Mucosa of rectum (tissue), 2 donors: ENCODE results near the gene BCAS1.

Experiments
- H3K27ac ChIP-seq, 2 donors: one replicate each; pipeline ENCODE4 v1.7.0; 2013; ENCODE audit warnings: inconsistent platforms in 2 of 2, low read depth in 2 of 2, low read length in 2 of 2
- H3K27me3 ChIP-seq, 2 donors: one replicate each; pipeline ENCODE4 v1.7.0; 2013; ENCODE audit warnings: low read length in 2 of 2; ENCODE audit not compliant: control insufficient read depth in 2 of 2, insufficient read depth in 2 of 2
- H3K36me3 ChIP-seq, 2 donors: one replicate each; pipeline ENCODE4 v1.7.0; 2013; ENCODE audit warnings: low read length in 2 of 2; ENCODE audit not compliant: control insufficient read depth in 2 of 2, insufficient read depth in 2 of 2
- H3K4me1 ChIP-seq, 2 donors: one replicate each; pipeline ENCODE4 v1.7.0; 2013; ENCODE audit warnings: low read length in 2 of 2, mild to moderate bottlenecking in 1 of 2; ENCODE audit not compliant: control insufficient read depth in 2 of 2, insufficient read depth in 2 of 2
- H3K4me3 ChIP-seq, 2 donors: one replicate each; pipeline ENCODE4 v1.7.0; 2013; ENCODE audit warnings: low read length in 2 of 2
- H3K9ac ChIP-seq, 2 donors: one replicate each; pipeline ENCODE4 v1.7.0; 2013; ENCODE audit warnings: low read length in 2 of 2, low read depth in 1 of 2, mild to moderate bottlenecking in 1 of 2
- H3K9me3 ChIP-seq, 2 donors: one replicate each; pipeline ENCODE4 v1.7.0; 2013; ENCODE audit warnings: low read length in 2 of 2; ENCODE audit not compliant: control insufficient read depth in 2 of 2
- donor health status: healthy.
- donor health status: Normal muscosa, but diverticular disease.

BCAS1 gene

GRCh38 chr20:53940360-53940702 lies 130.1 kb downstream of the BCAS1 start:
- Histone ChIP-seq H3K27me3 (no peaks in the 10 kb centered on the region), H3K4me3 (peak overlapping the region in 1 of 2 donors; percentile 15), H3K9me3 (no peaks in the 10 kb centered on the region), H3K9ac (no peak overlapping the region), H3K4me1 (peaks cover 22 to 26% of the 10 kb centered on the region in 2 donors), H3K36me3 (no peaks in the 10 kb centered on the region), H3K27ac (peak overlapping the region; percentile 24 to 59)

GRCh38 chr20:53939572-53940359 lies 130.6 kb downstream of the BCAS1 start:
- Histone ChIP-seq H3K9me3 (no peaks in the 10 kb centered on the region), H3K4me3 (peak overlapping the region in 1 of 2 donors; percentile 15), H3K36me3 (no peaks in the 10 kb centered on the region), H3K4me1 (peaks cover 22 to 28% of the 10 kb centered on the region in 2 donors), H3K27me3 (no peaks in the 10 kb centered on the region), H3K27ac (peak overlapping the region; percentile 11 to 52), H3K9ac (no peak overlapping the region)

- Histone ChIP-seq H3K9me3 (no peaks in the 10 kb centered on the region), H3K4me3 (no peak overlapping the region), H3K27me3 (no peaks in the 10 kb centered on the region), H3K9ac (no peak overlapping the region), H3K36me3 (no peaks in the 10 kb centered on the region), H3K4me1 (peaks cover 22 to 32% of the 10 kb centered on the region in 2 donors), H3K27ac (peak overlapping the region; percentile 11 to 52)
These were observed 131.2 kb downstream of the BCAS1 start for GRCh38 chr20:53939190-53939571.

- no peaks in the 10 kb centered on the region for H3K9me3 ChIP-seq
- H3K4me3 ChIP-seq = no peak overlapping the region
- H3K27me3 ChIP-seq = no peaks in the 10 kb centered on the region
- peak overlapping the region in 1 of 2 donors; percentile 52 for H3K27ac ChIP-seq
- H3K36me3 ChIP-seq = no peaks in the 10 kb centered on the region
- peaks cover 22 to 36% of the 10 kb centered on the region in 2 donors for H3K4me1 ChIP-seq
- no peak overlapping the region for H3K9ac ChIP-seq
These were observed 131.7 kb downstream of the BCAS1 start for GRCh38 chr20:53938739-53939138.

GRCh38 chr20:53937929-53938367 lies 132.4 kb downstream of the BCAS1 start:
- no peak overlapping the region for H3K27ac ChIP-seq

GRCh38 chr20:53937339-53937741 lies 133.1 kb downstream of the BCAS1 start:
- H3K9ac ChIP-seq = peak overlapping the region in 1 of 2 donors; percentile 8
- no peak overlapping the region for H3K27ac ChIP-seq

More at GRCh38 chr20:53937929-53938367, 132.4 kb downstream of the BCAS1 start:
- H3K4me3 ChIP-seq = no peak overlapping the region
- H3K4me1 ChIP-seq = peaks cover 22 to 36% of the 10 kb centered on the region in 2 donors
- H3K27me3 ChIP-seq = no peaks in the 10 kb centered on the region
- H3K9me3 ChIP-seq = no peaks in the 10 kb centered on the region
- H3K9ac ChIP-seq = no peak overlapping the region
- H3K36me3 ChIP-seq = no peaks in the 10 kb centered on the region

GRCh38 chr20:53935344-53936084 lies 134.9 kb downstream of the BCAS1 start:
- Histone ChIP-seq H3K9ac (no peak overlapping the region), H3K4me1 (peaks cover 15 to 18% of the 10 kb centered on the region in 2 donors), H3K27me3 (no peaks in the 10 kb centered on the region), H3K27ac (peak overlapping the region; percentile 12 to 43), H3K36me3 (no peaks in the 10 kb centered on the region), H3K9me3 (no peaks in the 10 kb centered on the region), H3K4me3 (no peak overlapping the region)

More at GRCh38 chr20:53937339-53937741, 133.1 kb downstream of the BCAS1 start:
- Histone ChIP-seq H3K36me3 (no peaks in the 10 kb centered on the region), H3K27me3 (no peaks in the 10 kb centered on the region), H3K9me3 (no peaks in the 10 kb centered on the region), H3K4me1 (peaks cover 22 to 32% of the 10 kb centered on the region in 2 donors), H3K4me3 (no peak overlapping the region)

- Histone ChIP-seq H3K4me1 (peaks cover 9 to 14% of the 10 kb centered on the region in 2 donors), H3K9ac (no peak overlapping the region), H3K4me3 (no peak overlapping the region), H3K36me3 (no peaks in the 10 kb centered on the region), H3K27me3 (no peaks in the 10 kb centered on the region), H3K9me3 (no peaks in the 10 kb centered on the region), H3K27ac (peak overlapping the region; percentile 43 to 58)
These were observed 135.7 kb downstream of the BCAS1 start for GRCh38 chr20:53934421-53935343.

GRCh38 chr20:53933232-53933846 lies 137.1 kb downstream of the BCAS1 start:
- Histone ChIP-seq H3K27ac (no peak overlapping the region), H3K27me3 (no peaks in the 10 kb centered on the region), H3K4me1 (peaks cover 0 to 10% of the 10 kb centered on the region in 2 donors), H3K9me3 (no peaks in the 10 kb centered on the region), H3K4me3 (no peak overlapping the region), H3K9ac (no peak overlapping the region), H3K36me3 (no peaks in the 10 kb centered on the region)
